AG10803 (cell line): Measurements from ENCODE around the gene TERB1.

Experiments used
- DNase-seq: peaks from one replicate; pipeline ENCODE4 v3.0.0; 2010; ENCODE audit warnings: low read depth
- H3K4me3 ChIP-seq: 2 replicates; pipeline ENCODE4 v1.5.1; 2011; ENCODE audit warnings: mild to moderate bottlenecking, low read length, control low read depth
- TF ChIP-seq, protein P1 (sequence below): conservative IDR thresholded peaks from 2 replicates; pipeline ENCODE4 v1.5.1; 2011; ENCODE audit warnings: mild to moderate bottlenecking, low read length, control low read depth, inconsistent platforms

TERB1 gene

DNA sequence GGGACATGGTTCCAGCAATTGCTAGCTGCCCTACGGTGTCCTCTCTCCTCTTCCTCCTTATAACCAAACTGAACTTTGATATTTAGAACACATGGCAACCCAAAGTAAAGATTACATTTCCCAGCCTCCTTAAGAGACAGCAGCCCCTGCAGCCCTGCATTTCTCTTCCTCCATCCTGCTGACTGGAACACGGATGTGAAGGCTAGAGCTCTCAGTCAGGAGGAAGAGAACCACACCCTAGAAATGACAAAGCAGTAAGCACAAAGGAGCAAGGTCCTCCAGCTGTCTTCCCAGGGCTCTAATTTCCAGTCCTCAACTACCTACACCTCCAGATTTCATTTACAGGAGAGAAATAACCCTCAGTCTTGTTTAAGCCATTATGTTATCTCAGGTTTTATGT is 60.9 kb downstream of the TERB1 start:
- no peak for DNase-seq
- H3K4me3 ChIP-seq = no peak overlapping the region
- TF ChIP-seq, protein P1, sequence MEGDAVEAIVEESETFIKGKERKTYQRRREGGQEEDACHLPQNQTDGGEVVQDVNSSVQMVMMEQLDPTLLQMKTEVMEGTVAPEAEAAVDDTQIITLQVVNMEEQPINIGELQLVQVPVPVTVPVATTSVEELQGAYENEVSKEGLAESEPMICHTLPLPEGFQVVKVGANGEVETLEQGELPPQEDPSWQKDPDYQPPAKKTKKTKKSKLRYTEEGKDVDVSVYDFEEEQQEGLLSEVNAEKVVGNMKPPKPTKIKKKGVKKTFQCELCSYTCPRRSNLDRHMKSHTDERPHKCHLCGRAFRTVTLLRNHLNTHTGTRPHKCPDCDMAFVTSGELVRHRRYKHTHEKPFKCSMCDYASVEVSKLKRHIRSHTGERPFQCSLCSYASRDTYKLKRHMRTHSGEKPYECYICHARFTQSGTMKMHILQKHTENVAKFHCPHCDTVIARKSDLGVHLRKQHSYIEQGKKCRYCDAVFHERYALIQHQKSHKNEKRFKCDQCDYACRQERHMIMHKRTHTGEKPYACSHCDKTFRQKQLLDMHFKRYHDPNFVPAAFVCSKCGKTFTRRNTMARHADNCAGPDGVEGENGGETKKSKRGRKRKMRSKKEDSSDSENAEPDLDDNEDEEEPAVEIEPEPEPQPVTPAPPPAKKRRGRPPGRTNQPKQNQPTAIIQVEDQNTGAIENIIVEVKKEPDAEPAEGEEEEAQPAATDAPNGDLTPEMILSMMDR = no peak

DNA sequence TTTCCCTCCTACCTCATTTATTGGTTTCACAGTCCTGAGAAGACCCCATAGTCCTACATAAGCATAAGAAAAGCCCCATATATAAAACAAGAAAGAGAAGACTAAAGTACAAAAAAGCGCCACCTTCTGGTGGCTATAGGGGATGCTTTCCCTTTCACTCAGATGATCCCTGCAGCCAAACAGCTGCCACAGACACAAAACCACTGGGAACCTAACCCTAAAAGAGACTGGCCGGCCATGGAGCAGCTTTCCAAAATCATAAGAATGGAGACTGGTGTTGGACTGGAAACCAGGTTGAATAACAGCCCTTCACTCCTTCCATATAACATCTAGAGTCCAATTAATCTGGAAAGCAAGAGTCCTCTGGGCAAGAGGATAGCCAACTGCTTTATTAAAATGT is 61.4 kb downstream of the TERB1 start:
- TF ChIP-seq, protein P1 = peak; percentile 61
- no peak overlapping the region for H3K4me3 ChIP-seq
- DNase-seq = no peak

DNA sequence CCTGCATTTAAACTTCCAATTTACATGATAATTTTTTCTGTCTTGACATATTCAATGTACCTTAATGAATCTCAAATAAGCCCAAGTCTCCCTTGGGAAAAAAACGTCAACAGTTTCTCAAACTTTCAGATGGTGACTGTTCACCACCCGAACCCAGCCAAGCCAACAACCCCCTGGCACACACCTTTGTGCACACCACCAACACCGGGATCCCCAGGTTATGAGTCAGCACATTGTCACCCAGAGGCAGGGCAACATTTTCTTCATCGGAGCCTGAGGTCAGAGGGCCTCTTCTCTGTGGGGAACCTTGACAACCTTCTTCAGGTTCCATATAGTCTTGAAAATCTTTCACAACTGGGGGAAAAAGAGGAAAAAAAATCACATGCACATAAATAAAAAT is 65.5 kb downstream of the TERB1 start:
- H3K4me3 ChIP-seq = no peak overlapping the region
- TF ChIP-seq, protein P1 = no peak

DNA sequence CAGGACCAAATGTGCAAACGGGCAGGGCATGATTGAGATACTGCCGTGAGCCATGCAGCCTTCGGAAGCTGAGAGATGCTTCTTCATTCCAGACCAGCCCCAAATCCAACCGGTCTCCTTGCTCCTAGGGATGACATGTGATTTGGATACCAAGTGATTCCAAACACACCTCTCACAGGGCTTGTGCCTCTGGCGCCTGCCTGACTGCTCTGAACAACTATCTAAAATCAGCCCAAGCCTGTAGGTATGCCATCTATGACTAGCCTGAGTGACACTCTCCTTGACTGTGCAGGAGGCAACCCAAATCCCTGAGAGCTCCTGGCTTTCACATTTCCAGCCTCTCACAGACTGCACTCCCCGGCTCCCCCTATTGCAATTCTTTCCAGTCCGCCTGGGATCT is 70.3 kb downstream of the TERB1 start:
- no peak overlapping the region for H3K4me3 ChIP-seq
- TF ChIP-seq, protein P1 = no peak
- no peak for DNase-seq

More for the DNA sequence above, 65.5 kb downstream of the TERB1 start:
- DNase-seq = no peak

DNA sequence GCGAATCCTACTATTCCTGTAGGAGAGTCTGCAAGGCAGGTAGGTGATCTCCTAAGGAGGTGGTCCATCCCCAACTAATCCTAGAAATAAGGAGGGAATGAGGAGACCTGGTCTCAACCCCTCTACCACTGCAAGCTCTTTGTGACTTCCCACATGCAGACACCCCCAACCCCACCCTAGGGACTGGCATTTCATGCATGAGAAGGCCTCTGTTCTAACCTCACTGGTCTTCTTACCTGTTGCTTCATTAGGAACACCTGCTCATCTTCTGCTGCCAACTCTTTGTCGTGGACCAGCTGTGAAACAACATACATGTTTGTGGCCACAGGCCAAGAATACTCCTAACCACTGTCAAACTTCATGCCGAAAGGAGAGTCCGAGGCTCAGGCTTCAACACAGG is 72.6 kb downstream of the TERB1 start:
- TF ChIP-seq, protein P1 = no peak
- DNase-seq = no peak
- no peak overlapping the region for H3K4me3 ChIP-seq

DNA sequence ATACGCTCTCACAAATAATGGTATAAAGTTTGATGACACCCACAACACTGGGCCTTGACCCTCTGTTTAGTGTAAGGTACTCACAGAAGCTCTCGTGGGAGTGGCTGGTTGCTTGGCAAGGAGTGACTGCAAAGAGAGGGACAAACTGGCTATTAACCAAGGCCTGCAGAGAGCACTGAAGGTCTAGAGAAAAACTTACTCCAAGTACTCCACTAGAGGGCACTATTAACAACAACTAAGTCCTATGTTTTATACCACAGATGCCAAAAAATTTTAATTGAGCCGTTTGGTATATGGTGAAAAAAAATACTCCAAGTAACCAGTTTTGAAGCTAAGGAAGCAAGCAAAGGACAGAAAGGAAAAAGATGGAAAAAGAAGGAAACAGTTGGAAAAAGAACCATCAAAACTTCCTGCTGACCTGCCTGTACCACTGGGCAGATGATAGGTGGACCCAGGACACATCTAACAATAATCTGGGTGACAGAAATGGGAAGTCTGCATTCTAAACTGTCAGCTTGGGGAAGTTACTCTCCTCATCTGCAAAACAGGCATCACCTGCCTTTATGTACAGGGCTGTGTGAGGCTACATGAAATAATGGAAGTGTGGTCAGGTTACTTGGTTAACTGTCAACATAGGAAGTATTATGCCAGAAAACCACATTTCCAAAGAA is 73.1 kb downstream of the TERB1 start:
- peak; percentile 81 for DNase-seq
- H3K4me3 ChIP-seq = no peak overlapping the region
- TF ChIP-seq, protein P1 = peak; percentile 73

DNA sequence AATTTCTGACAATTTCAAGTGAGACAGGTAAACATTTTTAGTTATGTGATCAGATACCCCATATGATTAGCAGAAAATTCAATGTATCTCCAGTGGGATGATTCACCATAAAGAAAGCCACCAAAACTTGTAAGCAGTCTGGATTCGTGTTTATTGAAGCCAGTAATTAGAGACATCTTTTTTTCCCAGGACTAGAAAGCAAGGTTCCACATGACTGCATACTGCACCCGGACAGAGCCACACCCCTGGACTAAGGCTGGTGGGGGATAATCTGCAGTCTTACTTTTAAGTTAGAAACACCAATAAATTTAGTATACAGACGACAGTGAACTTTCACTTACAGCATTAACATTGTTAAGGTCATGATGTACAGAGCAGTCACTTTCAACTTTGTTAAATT is 80.6 kb downstream of the TERB1 start:
- no peak for DNase-seq
- TF ChIP-seq, protein P1 = no peak
- no peak overlapping the region for H3K4me3 ChIP-seq
